Pancreas (tissue), 10 donors: Measurements from ENCODE around the gene PHF2. TPM values are rescaled to one million over a fixed set of nuclear protein-coding genes. Genes with fewer than 3 reads are reported as not detected.

Source experiments
- ATAC-seq, 4 donors: fragments of 200-7000 bp; cut with Tn5 transposase; one replicate each; pipeline versions ENCODE4 v1.8.0 to v1.9.1; 2020; ENCODE audit warnings: mild to moderate bottlenecking in 4 of 4, moderate library complexity in 4 of 4
- DNase-seq, 6 donors: peaks; one replicate each; pipeline ENCODE4 v3.0.0-alpha.2; 2020
- FAIRE-seq: peaks from 2 replicates; lab custom pipeline; 2012; peaks lifted over from hg19 to GRCh38; lab: Jason Lieb, UNC
- H3K27ac ChIP-seq, 4 donors: fragments of 200-600 bp; sonication (generic); 1 replicate in 3 of 4; 2 replicates in 1 of 4; pipeline versions ENCODE4 v1.5.0 to v1.8.0; 2020
- H3K27me3 ChIP-seq, 4 donors: fragments of 200-600 bp; one replicate each; pipeline ENCODE4 v1.8.0; 2021
- H3K36me3 ChIP-seq, 3 donors: fragments of 200-600 bp; sonication (generic) in 1 of 3; one replicate each; pipeline versions ENCODE4 v1.5.0 to v1.8.0; 2020 to 2021
- H3K4me1 ChIP-seq, 3 donors: fragments of 200-600 bp; one replicate each; pipeline ENCODE4 v1.8.0; 2021
- H3K4me3 ChIP-seq, 4 donors: fragments of 200-600 bp; sonication (generic) in 2 of 4; one replicate each; pipeline versions ENCODE4 v1.5.0 to v1.8.0; 2020 to 2021
- H3K9me3 ChIP-seq, 4 donors: fragments of 200-600 bp; one replicate each; pipeline ENCODE4 v1.8.0; 2021
- WGBS, 2 donors: extraction: QIAGEN DNeasy Blood & Tissue Kit; methylation state at CpG; one replicate each; pipeline ENCODE4 v1.1.7; 2013; 5-methylcytosine and 5-hydroxymethylcytosine counted together
- intact Hi-C, 3 donors: fragments of 100-400 bp; cut with DNase I; formaldehyde crosslinking; loops; one replicate each; pipeline versions ENCODE4 v1.11.1 to v1.14.2; 2022
- polyA plus RNA-seq, 2 donors: library from polyadenylated mRNA; stranded (reverse); fragments of 200-250 nt; gene quantifications; one replicate each; pipeline ENCODE4 v1.2.3, GENCODE V29; 2013
- total RNA-seq, 6 donors: library from RNA; stranded (reverse); fragmentation: NEBNext Ultra II Directional in 4 of 6; extraction: Animal tissue kit (Norgen Biotek cat#: 25700) in 4 of 6; gene quantifications; one replicate each; pipeline versions ENCODE4 v1.2.1 to v1.2.4, GENCODE V29; 2021 to 2023
- TF ChIP-seq, protein P1 (sequence below), 4 donors: fragments of 200-600 bp; sonication (generic) in 3 of 4; IDR thresholded peaks; one replicate each; pipeline versions ENCODE4 v1.5.0 to v1.8.0; 2021; ENCODE audit warnings: antibody characterized with exemption in 4 of 4
- donor health status: healthy with polysubstance abuse.
- donor health status: DM: no; HTN: no; CAD: no; lungs with moderate emphysema.
- donor health status: DM: no; HTN: no; CAD: no.
- donor health status: control.
- donor health status: control.
- donor health status: Bipolar disorder and iron deficiency.
- donor health status: DM: yes; HTN: yes; CAD: no.
- donor health status: DM: no; HTN: no; CAD: no.
- donor health status: DM: no; HTN: no; CAD: no.
- donor health status: DM: yes; HTN: yes; CAD: no.

PHF2 gene
- total and polyA plus RNA-seq, 8 donors, result 10.8 to 24.8 (median 12.7) TPM

- FAIRE-seq (no peak), DNase-seq (no peak), ATAC-seq (no peak)
- Histone ChIP-seq H3K4me1 (no peaks in the 10 kb centered on the region), H3K27me3 (no peaks in the 10 kb centered on the region), H3K27ac (no peak overlapping the region), H3K4me3 (no peak overlapping the region), H3K36me3 (no peaks in the 10 kb centered on the region), H3K9me3 (no peaks in the 10 kb centered on the region)
- WGBS, 2 donors, result 65 to 92% methylated on average over 3 of the region's 3 CpGs
- intact Hi-C loops, result no loop called here
- TF ChIP-seq, protein P1, sequence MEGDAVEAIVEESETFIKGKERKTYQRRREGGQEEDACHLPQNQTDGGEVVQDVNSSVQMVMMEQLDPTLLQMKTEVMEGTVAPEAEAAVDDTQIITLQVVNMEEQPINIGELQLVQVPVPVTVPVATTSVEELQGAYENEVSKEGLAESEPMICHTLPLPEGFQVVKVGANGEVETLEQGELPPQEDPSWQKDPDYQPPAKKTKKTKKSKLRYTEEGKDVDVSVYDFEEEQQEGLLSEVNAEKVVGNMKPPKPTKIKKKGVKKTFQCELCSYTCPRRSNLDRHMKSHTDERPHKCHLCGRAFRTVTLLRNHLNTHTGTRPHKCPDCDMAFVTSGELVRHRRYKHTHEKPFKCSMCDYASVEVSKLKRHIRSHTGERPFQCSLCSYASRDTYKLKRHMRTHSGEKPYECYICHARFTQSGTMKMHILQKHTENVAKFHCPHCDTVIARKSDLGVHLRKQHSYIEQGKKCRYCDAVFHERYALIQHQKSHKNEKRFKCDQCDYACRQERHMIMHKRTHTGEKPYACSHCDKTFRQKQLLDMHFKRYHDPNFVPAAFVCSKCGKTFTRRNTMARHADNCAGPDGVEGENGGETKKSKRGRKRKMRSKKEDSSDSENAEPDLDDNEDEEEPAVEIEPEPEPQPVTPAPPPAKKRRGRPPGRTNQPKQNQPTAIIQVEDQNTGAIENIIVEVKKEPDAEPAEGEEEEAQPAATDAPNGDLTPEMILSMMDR (IDR thresholded peaks at IDR 0.05), result no peak
Observed at GRCh38 chr9:93606187-93606586, 29.8 kb downstream of the PHF2 start.

GRCh38 chr9:93610206-93610605 lies 33.8 kb downstream of the PHF2 start:
- intact Hi-C loops, result no loop called here
- FAIRE-seq (no peak), DNase-seq (no peak), ATAC-seq (no peak)
- TF ChIP-seq, protein P1 (IDR thresholded peaks at IDR 0.05), result no peak
- Histone ChIP-seq H3K36me3 (no peaks in the 10 kb centered on the region), H3K4me1 (peaks cover 0 to 4% (median 0%) of the 10 kb centered on the region in 3 donors), H3K4me3 (no peak overlapping the region), H3K9me3 (no peaks in the 10 kb centered on the region), H3K27me3 (no peaks in the 10 kb centered on the region), H3K27ac (no peak overlapping the region)
- WGBS, 2 donors, result 91 to 100% methylated on average over 1 of the region's 1 CpG

GRCh38 chr9:93612052-93612795 lies 35.8 kb downstream of the PHF2 start:
- no peak overlapping the region for H3K4me3 ChIP-seq
- no peak for ATAC-seq
- H3K27me3 ChIP-seq, result no peaks in the 10 kb centered on the region
- H3K36me3 ChIP-seq, result no peaks in the 10 kb centered on the region
- 48 to 67% methylated on average over 2 of the region's 2 CpGs for WGBS, 2 donors
- intact Hi-C loops, result no loop called here
- H3K27ac ChIP-seq, result no peak overlapping the region
- no peak for FAIRE-seq
- TF ChIP-seq, protein P1 (IDR thresholded peaks at IDR 0.05), result no peak
- H3K9me3 ChIP-seq, result no peaks in the 10 kb centered on the region
- peaks cover 0 to 4% (median 0%) of the 10 kb centered on the region in 3 donors for H3K4me1 ChIP-seq
- no peak for DNase-seq

DNA sequence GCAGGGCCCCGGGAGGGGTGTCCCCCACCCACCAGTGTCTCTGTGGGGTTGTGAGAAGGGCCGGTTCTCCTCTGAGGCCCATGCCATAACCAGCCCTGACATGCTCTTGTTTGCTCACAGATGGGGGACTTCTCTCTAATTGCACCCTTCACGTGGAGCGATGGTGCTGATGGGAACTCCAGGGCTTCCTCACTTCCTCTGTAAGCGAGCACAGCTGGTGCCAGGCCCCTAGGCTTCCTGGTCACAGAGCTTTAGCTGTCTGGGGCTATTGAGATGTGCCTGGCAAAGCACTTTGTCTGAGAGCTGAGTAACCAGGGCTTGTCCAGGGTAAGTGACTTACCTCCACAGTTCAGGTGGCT lies 36.4 kb downstream of the PHF2 start:
- peaks cover 0 to 4% (median 0%) of the 10 kb centered on the region in 3 donors for H3K4me1 ChIP-seq
- no peak for DNase-seq
- H3K36me3 ChIP-seq, result no peaks in the 10 kb centered on the region
- ATAC-seq, result peak in 2 of 4 donors; percentile 83 to 87
- no peaks in the 10 kb centered on the region for H3K9me3 ChIP-seq
- WGBS, 2 donors, result 73 to 75% methylated on average over 5 of the region's 5 CpGs
- H3K27ac ChIP-seq, result no peak overlapping the region
- H3K27me3 ChIP-seq, result no peaks in the 10 kb centered on the region
- TF ChIP-seq, protein P1 (IDR thresholded peaks at IDR 0.05), result no peak
- no peak for FAIRE-seq
- intact Hi-C loops, result no loop called here
- no peak overlapping the region for H3K4me3 ChIP-seq

DNA sequence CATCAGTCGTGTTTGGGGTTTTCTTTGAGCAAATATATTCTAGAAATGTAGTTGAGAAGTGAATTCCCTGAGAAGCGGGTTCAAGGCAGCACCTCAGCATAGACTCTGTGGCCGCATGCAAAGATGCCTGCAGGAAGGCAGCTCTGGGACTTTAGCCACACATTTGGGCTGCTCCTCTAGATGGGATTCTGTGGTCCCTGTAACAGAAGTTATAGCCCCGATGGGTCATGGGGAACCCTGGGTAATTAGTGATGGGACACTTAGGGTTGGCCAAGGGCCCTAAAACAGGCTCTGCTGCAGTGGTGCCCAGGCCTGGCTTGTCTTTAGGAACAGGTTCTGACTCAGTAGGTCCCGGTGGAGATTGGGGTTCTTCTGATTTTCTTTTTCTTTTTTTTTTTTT lies 36.8 kb downstream of the PHF2 start:
- TF ChIP-seq, protein P1 (IDR thresholded peaks at IDR 0.05), result no peak
- FAIRE-seq (no peak), ATAC-seq (no peak), DNase-seq (no peak)
- intact Hi-C loops, result no loop called here
- H3K9me3 ChIP-seq, result no peaks in the 10 kb centered on the region
- no peak overlapping the region for H3K4me3 ChIP-seq
- H3K4me1 ChIP-seq, result peaks cover 0 to 4% (median 0%) of the 10 kb centered on the region in 3 donors
- H3K27ac ChIP-seq, result no peak overlapping the region
- WGBS, 2 donors, result 90 to 92% methylated on average over 5 of the region's 5 CpGs
- H3K36me3 ChIP-seq, result no peaks in the 10 kb centered on the region
- H3K27me3 ChIP-seq, result no peaks in the 10 kb centered on the region
